Sigmoid colon (tissue), 4 donors: ENCODE results near the gene LTBP1.

Experiments
- EP300 ChIP-seq, 4 donors: sonication (generic); formaldehyde crosslinking; IDR thresholded peaks; one replicate each; pipeline ENCODE4 v1.6.1; 2017; ENCODE audit warnings: antibody characterized with exemption in 4 of 4
- POLR2AphosphoS5 ChIP-seq, 4 donors: sonication (generic); formaldehyde crosslinking; IDR thresholded peaks; one replicate each; pipeline ENCODE4 v1.6.1; 2017; ENCODE audit warnings: antibody characterized with exemption in 4 of 4

GRCh38 chr2:33136056-33136455 lies 189.3 kb downstream of the LTBP1 start:
- no peak for TF ChIP-seq POLR2AphosphoS5 (IDR thresholded peaks at IDR 0.05)
- TF ChIP-seq EP300 (IDR thresholded peaks at IDR 0.05): no peak
